ENCODE data around the gene B4GALT3. TPM values are rescaled to one million over a fixed set of nuclear protein-coding genes. Genes with fewer than 3 reads are reported as not detected.

Gene B4GALT3
- total and polyA plus RNA-seq, 4 donors, result 25.7 to 34.6 (median 31.1) TPM

DNA sequence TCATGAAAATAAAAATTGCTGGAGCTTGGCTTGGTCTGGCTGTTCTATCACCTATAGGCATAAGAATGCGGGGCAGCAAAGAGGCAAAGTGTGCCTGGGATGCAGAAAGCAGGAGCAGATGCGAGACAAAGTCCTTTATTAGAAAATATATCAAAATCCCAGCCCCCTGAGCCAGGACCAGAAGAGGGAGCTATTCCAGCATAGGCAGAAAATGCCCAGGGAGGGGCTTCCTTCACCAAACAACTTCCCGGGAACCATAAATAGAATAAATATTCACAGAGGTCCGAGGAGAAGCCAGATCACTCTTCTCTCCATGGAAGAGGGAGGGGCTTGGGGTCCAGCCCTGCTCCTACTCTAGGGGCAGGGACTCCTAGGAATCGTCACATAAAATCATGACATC, 6.1 kb downstream of the B4GALT3 start:
- Histone ChIP-seq H3K4me1 (ENCODE audit: control insufficient read depth in 5 of 5, insufficient read depth in 5 of 5, low read length in 5 of 5) (peaks cover 0 to 13% (median 9%) of the 10 kb centered on the region in 5 donors), H3K27ac (ENCODE audit: low read depth in 1 of 2, low read length in 1 of 2) (no peak overlapping the region), H3K4me3 (no peak overlapping the region), H3K9ac (ENCODE audit: insufficient read depth in 1 of 2, low read length in 2 of 2) (no peak overlapping the region), H3K36me3 (ENCODE audit: control insufficient read depth in 4 of 4, insufficient read depth in 4 of 4, low read length in 4 of 4) (peaks cover 7 to 44% (median 37%) of the 10 kb centered on the region in 4 donors), H3K9me3 (ENCODE audit: control insufficient read depth in 4 of 4, insufficient read depth in 3 of 4, low read length in 3 of 4) (no peaks in the 10 kb centered on the region), H3K27me3 (ENCODE audit: control insufficient read depth in 3 of 3, insufficient read depth in 3 of 3, low read length in 2 of 3) (no peaks in the 10 kb centered on the region)
- TF ChIP-seq, protein P1, sequence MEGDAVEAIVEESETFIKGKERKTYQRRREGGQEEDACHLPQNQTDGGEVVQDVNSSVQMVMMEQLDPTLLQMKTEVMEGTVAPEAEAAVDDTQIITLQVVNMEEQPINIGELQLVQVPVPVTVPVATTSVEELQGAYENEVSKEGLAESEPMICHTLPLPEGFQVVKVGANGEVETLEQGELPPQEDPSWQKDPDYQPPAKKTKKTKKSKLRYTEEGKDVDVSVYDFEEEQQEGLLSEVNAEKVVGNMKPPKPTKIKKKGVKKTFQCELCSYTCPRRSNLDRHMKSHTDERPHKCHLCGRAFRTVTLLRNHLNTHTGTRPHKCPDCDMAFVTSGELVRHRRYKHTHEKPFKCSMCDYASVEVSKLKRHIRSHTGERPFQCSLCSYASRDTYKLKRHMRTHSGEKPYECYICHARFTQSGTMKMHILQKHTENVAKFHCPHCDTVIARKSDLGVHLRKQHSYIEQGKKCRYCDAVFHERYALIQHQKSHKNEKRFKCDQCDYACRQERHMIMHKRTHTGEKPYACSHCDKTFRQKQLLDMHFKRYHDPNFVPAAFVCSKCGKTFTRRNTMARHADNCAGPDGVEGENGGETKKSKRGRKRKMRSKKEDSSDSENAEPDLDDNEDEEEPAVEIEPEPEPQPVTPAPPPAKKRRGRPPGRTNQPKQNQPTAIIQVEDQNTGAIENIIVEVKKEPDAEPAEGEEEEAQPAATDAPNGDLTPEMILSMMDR (IDR thresholded peaks at IDR 0.05; ENCODE audit: control extremely low read depth, extremely low read depth), result no peak
- ATAC-seq (ENCODE audit: insufficient read depth, low FRiP score), result no peak
- DNase-seq, result no peak
- WGBS, 2 donors, result 63 to 84% methylated on average over 5 of the region's 5 CpGs

DNA sequence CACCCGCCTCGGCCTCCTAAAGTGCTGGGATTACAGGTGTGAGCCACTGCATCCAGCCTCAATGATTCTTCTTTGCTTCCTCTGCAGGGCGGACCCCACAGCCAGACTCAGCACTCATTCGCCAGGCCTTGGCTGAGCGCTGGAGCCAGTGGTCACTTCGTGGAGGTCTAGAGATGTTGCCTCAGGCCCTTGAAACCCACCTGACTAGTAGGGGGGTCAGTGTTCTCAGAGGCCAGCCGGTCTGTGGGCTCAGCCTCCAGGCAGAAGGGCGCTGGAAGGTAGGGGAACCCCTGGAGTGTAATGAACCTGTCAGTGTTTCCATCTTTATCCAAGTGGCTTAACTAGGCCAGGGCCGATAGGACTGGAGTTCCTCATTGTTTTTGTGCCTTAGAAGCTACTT, 8.4 kb downstream of the B4GALT3 start:
- Histone ChIP-seq H3K27ac (ENCODE audit: low read depth in 1 of 2, low read length in 1 of 2) (no peak overlapping the region), H3K27me3 (ENCODE audit: control insufficient read depth in 3 of 3, insufficient read depth in 3 of 3, low read length in 2 of 3) (no peaks in the 10 kb centered on the region), H3K4me3 (no peak overlapping the region), H3K9ac (ENCODE audit: insufficient read depth in 1 of 2, low read length in 2 of 2) (no peak overlapping the region), H3K9me3 (ENCODE audit: control insufficient read depth in 4 of 4, insufficient read depth in 3 of 4, low read length in 3 of 4) (no peaks in the 10 kb centered on the region), H3K4me1 (ENCODE audit: control insufficient read depth in 5 of 5, insufficient read depth in 5 of 5, low read length in 5 of 5) (peaks cover 4 to 21% (median 7%) of the 10 kb centered on the region in 5 donors), H3K36me3 (ENCODE audit: control insufficient read depth in 4 of 4, insufficient read depth in 4 of 4, low read length in 4 of 4) (peaks cover 3 to 33% (median 28%) of the 10 kb centered on the region in 4 donors)
- TF ChIP-seq, protein P1 (IDR thresholded peaks at IDR 0.05; ENCODE audit: control extremely low read depth, extremely low read depth), result no peak
- 92 to 95% methylated on average over 9 of the region's 9 CpGs for WGBS, 2 donors
- DNase-seq (no peak), ATAC-seq (ENCODE audit: insufficient read depth, low FRiP score) (no peak)

DNA sequence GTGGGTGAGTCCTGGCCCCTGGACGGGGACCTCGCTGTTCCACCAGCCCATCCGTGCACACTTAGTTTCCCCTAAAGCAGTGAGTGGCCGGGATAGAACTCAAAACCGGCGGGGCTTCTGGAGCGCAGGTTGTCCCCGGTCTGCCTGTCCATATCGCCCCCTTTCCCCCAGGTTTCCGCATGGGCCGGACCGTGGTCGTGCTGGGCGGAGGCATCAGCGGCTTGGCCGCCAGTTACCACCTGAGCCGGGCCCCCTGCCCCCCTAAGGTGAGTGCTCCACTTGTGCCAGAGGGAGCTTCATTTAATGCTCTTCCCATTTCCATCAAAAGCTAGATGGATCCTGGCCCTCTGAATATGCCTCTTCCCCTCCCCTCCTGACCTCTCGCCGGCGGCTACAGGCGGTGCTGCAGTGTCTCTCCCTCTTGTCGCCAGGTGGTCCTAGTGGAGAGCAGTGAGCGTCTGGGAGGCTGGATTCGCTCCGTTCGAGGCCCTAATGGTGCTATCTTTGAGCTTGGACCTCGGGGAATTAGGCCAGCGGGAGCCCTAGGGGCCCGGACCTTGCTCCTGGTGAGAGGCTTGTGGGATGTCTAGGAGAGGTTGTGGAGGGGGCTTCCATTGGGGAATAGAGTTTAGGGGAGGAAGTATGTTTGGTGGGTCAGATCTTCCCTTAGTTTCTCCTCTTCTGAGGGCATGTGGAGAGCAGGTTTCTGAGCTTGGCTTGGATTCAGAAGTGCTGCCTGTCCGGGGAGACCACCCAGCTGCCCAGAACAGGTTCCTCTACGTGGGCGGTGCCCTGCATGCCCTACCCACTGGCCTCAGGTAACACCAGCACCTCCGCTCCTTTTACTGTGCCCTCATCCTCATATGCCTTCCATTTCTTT, 10.4 kb downstream of the B4GALT3 start:
- H3K36me3 ChIP-seq (ENCODE audit: control insufficient read depth in 4 of 4, insufficient read depth in 4 of 4, low read length in 4 of 4), result peaks cover 0 to 31% (median 17%) of the 10 kb centered on the region in 4 donors

More for the DNA sequence above, 10.4 kb downstream of the B4GALT3 start:
- peak overlapping the region; percentile 66 for H3K4me3 ChIP-seq
- H3K9ac ChIP-seq (ENCODE audit: insufficient read depth in 1 of 2, low read length in 2 of 2), result peak overlapping the region; percentile 83 to 91
- peak overlapping the region; percentile 86 to 94 for H3K27ac ChIP-seq (ENCODE audit: low read depth in 1 of 2, low read length in 1 of 2)
- H3K9me3 ChIP-seq (ENCODE audit: control insufficient read depth in 4 of 4, insufficient read depth in 3 of 4, low read length in 3 of 4), result no peaks in the 10 kb centered on the region
- peak; percentile 1 for ATAC-seq (ENCODE audit: insufficient read depth, low FRiP score)
- peaks cover 0 to 15% (median 4%) of the 10 kb centered on the region in 5 donors for H3K4me1 ChIP-seq (ENCODE audit: control insufficient read depth in 5 of 5, insufficient read depth in 5 of 5, low read length in 5 of 5)
- 9 to 10% methylated on average over 33 of the region's 33 CpGs for WGBS, 2 donors
- DNase-seq, result peak in 2 of 3 donors; percentile 15 to 34
- H3K27me3 ChIP-seq (ENCODE audit: control insufficient read depth in 3 of 3, insufficient read depth in 3 of 3, low read length in 2 of 3), result no peaks in the 10 kb centered on the region
- TF ChIP-seq, protein P1 (IDR thresholded peaks at IDR 0.05; ENCODE audit: control extremely low read depth, extremely low read depth), result no peak

All from lung (tissue), 12 donors.